ENCODE data around the gene TNFAIP8L3.

Gene TNFAIP8L3

GRCh38 chr15:51089041-51089440 lies 5.7 kb downstream of the TNFAIP8L3 start:
- no peak for DNase-seq

GRCh38 chr15:51088585-51088984 lies 6.1 kb downstream of the TNFAIP8L3 start:
- DNase-seq = no peak

DNA sequence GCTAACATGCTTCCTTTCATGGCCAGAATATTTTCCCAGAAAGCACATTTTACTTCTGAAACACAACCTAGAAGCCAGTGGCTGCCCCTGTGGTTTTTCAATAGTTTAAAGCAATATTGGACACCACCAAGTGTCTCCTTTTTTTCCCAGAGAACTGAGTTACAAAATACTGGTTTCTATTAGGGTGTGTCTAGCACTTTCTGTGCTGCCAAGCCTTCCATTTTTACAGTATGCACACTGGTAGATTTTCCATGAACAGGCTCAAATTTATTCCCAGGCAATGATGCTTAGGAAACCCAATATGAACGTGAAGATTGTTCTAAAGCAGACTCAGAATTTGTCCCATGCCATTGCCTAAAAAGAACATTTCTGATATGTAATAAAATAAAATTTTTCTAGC lies 7.2 kb downstream of the TNFAIP8L3 start:
- no peak for DNase-seq

DNA sequence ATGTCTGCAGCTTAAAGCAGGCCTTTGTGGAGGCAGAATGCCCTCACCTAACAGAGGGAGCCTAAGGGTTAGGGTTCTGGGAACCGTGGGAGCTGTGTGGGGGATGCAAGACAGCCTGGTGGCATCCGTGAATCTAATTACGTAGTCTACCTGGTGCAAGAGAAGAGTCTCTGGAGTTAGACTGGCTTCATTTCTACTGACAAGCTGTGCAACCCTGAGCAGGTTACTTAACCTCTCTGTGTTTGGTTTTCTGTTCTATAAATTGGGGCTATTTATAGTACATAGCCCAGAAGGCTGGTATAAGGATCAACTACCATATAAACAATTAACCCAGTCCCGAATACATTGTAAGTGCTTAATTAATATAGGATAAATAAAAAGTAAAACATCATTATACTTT lies 8.3 kb downstream of the TNFAIP8L3 start:
- DNase-seq = no peak

- no peak for DNase-seq
These were observed 8.9 kb downstream of the TNFAIP8L3 start for GRCh38 chr15:51085764-51086163.

DNA sequence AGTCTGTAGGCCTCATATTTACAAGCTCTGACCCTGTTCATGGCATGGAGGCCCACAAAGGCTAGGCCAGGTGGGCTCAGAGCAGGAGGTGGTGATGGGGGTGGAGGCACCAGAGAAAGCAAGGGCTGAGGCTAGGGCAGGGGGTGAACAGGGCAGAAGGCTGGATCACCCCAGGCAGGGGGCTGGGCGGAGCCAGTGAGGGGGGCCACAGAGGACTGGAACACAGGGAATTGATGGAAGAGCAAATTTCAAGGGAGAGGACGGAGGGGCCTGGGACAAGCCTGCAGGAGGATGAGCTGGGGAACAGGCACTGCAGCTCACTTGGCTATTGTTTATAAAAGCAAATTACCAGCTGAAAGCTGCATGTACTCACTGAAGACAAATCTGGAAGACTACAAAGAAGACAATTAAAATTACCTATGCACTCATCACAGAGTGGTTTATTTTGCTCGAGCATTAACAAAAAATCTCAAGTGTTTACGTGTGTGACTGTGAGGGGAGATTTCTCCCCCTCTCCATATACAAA lies 11.0 kb downstream of the TNFAIP8L3 start:
- no peak for DNase-seq

GRCh38 chr15:51082246-51082645 lies 12.5 kb downstream of the TNFAIP8L3 start:
- no peak for DNase-seq

DNA sequence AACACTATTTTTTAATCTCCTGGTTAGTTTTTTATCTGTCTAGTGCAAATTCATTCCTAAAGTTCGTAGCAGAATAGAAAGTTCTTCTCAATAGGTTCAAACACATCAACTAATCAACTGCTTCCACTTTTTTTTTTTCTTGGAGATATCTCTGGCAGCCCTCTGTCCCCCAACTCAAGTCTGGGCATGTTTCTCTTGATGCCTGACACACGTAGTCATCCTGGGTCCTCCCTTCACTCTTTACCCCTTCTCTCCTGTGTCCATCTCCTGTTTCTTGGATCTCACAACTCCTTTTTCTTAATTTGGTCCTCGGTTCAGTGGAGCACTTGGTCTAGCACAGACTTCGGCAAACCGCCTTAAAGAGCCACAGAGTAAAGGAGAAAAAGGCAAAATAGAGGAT lies 14.4 kb downstream of the TNFAIP8L3 start:
- no peak for DNase-seq

DNA sequence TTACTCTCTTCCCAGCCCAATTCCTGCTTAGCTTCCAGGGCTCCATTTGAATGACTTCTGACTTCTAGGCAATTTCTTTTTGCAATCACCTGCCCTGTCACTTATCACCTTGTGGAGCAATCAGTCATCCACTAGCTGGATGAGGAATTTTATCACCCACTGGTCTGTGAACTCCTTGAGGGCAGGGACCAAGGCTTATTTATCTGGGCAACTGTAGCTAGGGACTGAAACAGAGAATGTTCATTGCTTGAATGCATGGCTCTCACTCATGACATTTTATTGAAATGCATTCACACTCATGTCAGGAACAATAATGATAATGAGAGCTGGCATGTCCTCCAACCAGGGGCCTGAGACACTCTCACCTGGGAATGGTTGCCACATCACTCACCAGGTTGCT lies 15.5 kb downstream of the TNFAIP8L3 start:
- DNase-seq = no peak

DNA sequence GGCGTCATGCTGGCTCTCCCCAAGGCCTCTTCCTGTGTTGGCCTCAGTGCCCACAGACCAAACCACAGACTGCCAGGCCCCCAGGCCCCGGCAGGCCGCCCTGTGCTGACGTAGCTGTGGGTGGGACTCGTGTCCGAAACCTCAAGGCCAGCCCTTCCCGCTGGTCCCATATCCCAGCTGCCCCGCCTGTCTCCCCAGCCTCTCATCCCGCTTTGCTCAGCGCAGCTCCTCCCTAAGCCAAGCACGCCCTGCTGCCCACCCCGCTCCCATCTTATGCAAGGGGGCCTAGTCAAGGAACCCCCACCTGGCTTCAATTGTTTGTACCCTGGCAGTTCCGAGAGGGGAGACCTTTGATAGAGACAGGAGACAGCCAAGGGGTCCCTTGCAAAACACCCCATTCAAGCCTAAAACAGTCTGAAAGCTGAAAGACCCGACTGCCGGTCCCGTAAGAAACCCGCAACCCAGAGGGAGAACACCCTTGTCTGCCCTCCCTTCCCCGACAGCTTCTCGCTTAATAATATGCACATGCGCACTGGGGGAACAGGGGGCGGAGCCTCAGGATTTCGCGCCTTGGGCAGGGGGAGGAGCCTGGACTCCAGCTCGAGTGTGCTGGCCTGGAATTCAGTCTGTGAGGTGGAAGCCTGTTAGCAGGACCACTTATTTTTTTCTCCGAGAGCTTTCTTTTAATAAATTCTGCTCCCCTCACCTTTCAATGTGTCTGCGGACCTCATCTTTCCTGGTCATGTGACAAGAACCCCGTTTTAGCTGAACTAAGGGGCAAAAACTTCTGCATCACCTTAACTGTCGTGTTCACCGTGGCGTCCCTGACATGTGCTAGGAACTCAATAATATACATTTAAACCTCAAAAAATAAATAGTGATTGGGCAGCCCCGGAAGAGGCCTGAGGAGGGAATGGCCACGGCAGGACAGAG lies 17.2 kb downstream of the TNFAIP8L3 start:
- DNase-seq = no peak

DNA sequence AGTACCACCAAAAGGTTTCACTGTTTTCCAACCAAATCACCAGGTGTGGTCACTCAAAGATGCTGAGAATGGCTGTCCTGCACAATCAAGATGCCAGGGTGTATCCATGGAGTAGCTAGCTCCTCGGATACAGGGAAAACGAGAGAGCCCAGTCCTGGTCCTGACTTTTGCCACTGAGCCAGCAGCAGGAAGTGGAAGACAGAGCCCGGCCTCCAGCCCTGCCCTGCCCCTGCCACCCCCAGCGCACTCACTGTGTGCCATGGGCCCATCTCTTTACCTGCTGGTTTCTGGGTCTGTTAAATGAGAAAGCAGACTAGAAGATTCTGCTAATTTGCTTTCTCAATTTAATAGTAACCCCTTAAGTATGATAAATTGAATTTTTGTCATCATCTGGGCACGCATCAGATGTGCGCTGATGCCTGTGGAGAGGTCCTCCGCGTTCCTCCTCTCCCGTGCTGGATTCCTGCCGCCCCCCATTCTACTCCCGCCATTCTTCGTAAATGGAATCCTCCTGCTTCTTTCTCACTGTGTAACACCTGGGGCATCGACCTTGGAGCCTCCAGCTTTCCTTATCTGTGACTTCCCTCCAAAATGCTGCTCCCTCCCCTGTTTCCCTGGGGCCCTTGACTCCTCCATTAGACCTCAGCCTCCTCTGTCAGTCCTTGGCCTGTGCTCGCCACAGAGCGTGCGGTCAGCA lies 18.0 kb downstream of the TNFAIP8L3 start:
- DNase-seq = no peak

DNA sequence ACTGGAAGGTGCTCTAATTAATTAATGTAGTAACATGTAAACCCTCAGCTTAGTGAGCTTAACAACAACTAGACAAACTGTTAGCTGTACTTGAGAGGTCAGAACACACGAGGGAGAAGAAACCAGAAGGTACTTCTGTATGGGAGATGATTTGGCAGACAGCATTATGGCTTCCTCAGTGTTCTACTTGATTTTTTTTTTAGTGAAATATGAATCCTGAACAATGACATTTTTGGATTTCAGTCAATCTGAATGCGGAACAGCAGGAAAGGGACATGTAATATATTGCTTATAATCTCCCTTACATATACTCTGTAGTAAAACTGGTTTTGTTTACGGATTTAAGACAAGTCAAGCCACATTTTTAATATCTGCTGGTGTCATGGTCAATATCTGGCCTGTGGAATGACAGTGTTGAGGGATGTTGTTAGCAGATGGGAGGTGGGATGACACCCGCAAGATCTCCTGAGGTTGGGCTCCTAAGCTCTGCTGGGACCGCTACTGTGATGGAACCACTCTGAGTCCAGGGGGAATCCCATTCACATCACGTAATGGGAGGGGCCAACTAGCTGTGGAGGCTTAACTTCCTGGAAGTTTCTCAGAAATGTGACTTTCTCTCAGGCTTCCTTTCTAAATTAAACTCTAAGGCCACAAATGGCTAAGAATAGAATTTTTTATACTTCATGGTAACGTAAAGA lies 18.7 kb downstream of the TNFAIP8L3 start:
- DNase-seq = no peak

- no peak for DNase-seq
These were observed 19.3 kb downstream of the TNFAIP8L3 start for GRCh38 chr15:51075364-51075763.

- DNase-seq = no peak
These were observed 19.8 kb downstream of the TNFAIP8L3 start for GRCh38 chr15:51074926-51075325.

DNA sequence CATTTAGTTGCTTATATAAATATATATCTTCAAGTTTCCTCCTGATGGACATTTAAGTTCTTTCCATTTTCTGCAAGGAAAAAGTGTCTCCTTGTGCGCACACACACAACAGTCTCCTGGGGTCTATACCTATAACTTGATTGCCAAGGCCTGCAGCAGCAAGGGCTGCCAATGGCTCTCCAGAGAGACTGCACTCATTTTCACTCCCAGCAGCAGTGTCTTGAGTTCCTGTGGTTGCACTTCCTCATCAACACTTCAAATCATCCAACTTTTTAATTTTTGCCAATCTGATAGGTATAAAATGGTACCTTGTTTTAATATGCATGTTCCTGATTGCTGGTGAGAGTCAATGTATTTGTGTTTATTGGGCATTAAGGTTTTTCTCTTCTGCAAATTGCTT lies 23.1 kb downstream of the TNFAIP8L3 start:
- no peak for DNase-seq

DNA sequence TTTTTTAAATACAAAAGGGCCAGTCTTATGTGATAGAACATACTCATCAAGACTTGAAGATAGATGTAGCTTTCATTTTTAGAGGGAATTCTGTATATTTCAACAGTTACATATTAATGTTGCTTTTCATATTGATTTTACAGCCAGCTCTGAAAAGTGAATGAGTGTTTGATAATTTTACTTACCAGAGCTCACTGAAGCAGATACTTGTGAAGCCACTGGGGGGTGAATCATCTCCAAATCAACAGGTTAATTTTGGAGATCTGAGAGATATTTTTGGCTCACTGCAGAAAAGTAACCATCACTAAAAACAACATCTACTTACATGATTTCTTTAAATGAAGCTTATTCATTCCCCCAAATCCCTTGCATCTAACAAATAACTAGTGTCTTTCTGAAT lies 24.7 kb downstream of the TNFAIP8L3 start:
- DNase-seq = no peak

- DNase-seq = no peak
These were observed 27.2 kb downstream of the TNFAIP8L3 start for GRCh38 chr15:51067510-51067909.

DNA sequence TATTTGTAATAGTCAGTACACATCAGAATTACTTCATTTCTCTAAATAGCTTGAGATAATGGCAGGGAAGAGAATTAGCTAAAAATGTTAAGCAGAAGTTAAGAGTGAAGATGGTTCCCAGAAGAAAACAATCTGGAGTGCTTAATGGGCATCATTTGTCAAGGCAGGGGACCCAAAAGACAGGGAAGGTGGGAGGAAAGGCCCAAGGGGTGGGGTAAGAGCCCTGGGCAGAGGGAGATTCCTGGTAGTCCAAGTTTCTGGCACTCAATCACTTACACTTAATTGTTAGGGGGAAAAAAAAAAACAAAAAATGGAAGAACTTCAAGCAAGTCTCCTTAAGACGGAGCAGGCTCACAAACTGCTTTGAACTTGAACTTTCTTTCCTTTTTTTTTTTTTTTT lies 28.9 kb downstream of the TNFAIP8L3 start:
- DNase-seq = no peak

DNA sequence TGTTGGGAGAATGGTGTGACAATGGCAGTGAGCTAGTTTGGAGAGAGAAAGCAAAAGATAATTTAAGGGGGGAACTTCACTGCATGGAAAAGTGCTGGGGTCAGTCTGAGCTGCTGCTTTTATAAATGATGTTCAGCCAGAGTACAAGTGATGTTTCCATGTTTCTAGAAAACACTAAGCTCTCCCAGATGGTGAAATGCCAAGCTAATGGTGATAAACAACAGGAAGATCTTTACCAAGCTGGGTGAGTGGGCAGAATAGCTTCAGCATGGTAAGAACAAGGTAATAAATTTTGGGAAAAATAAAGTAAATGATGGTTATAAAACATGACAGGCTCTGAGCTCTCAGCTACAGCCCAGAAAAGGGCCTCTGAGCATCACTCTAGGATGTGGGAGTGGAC lies 29.4 kb downstream of the TNFAIP8L3 start:
- DNase-seq = no peak

DNA sequence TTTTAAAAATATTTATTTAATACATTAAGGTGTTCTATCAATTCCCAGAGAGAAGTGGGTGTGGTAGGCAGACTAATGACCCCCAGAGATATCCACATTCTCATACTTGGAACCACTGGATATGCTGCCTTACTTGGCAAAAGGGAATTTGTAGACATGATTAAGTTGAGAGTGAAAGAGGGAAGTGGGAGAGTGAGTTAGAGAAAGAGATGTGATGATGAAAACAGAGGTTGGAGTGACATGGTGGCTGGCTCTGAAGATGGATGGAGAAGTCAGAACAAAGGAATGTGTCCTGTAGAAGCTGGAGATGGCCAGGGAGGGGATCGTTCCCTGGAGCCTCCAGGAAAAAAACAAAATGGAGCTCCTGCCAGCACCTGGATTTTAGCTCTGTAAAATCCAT lies 32.0 kb downstream of the TNFAIP8L3 start:
- no peak for DNase-seq

DNA sequence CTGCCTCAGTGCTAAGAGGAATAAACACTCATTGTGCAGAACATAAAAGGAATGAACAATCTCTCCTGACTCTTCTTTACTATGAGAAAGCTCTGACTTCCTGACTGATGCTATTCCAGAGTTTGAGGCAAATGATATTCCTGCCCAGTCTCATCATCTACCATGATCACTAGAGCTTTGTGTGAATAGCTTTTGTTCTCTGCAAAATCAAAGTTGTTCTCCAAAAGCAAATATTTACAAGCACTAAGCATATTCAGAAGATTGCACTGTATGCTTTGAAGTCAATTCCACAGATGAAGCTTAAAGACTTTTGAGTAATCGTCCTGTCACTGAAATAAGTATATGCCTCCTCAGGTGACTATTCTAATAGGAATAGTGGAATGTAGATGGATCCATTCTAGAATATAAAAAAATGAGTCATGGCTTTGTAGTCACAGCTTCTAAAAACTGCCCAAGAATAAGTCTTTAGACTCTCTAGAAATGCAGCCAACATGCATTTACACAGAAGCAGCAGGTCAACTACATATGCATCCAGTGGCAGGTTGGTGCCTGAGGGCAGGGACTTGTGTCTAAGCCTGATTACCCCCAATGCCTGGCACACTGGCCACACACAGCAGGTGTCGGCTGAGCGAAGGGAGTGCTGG lies 34.6 kb downstream of the TNFAIP8L3 start:
- no peak for DNase-seq

- no peak for DNase-seq
These were observed 40.2 kb downstream of the TNFAIP8L3 start for GRCh38 chr15:51054535-51054934.

- no peak for DNase-seq
These were observed 41.1 kb downstream of the TNFAIP8L3 start for GRCh38 chr15:51053571-51053970.

Data from T1000 (cell line).